Ectodermal cell (in vitro differentiated cells): ENCODE results near the gene SMIM44.

Experiments
- H3K27ac ChIP-seq: 2 replicates; pipeline ENCODE4 v1.7.0; 2013; ENCODE audit warnings: mild to moderate bottlenecking, low read depth, low read length; ENCODE audit not compliant: insufficient read depth, poor library complexity, severe bottlenecking
- H3K27me3 ChIP-seq: 2 replicates; pipeline ENCODE4 v1.7.0; 2013; ENCODE audit warnings: mild to moderate bottlenecking, low read length; ENCODE audit not compliant: insufficient read depth, control insufficient read depth, poor library complexity, severe bottlenecking
- H3K36me3 ChIP-seq: one replicate; pipeline ENCODE4 v1.7.0; 2013; ENCODE audit warnings: low read length; ENCODE audit not compliant: control insufficient read depth, insufficient read depth
- H3K4me1 ChIP-seq: one replicate; pipeline ENCODE4 v1.7.0; 2013; ENCODE audit warnings: low read length; ENCODE audit not compliant: control insufficient read depth, insufficient read depth
- H3K4me3 ChIP-seq: 2 replicates; pipeline ENCODE4 v1.7.0; 2013; ENCODE audit warnings: low read depth, low read length, control low read depth; ENCODE audit not compliant: insufficient read depth
- H3K9me3 ChIP-seq: 2 replicates; pipeline ENCODE4 v1.7.0; 2013; ENCODE audit warnings: mild to moderate bottlenecking, low read length, moderate library complexity; ENCODE audit not compliant: control insufficient read depth
- WGBS, 2 experiments: methylation state at CpG; one replicate each; pipeline ENCODE4 v1.1.7; 2013; ENCODE audit warnings: missing lambda C conversion rate in 2 of 2; 5-methylcytosine and 5-hydroxymethylcytosine counted together

Gene SMIM44

GRCh38 chr19:3526507-3527237 lies 43.4 kb upstream of the SMIM44 start:
- 95 to 96% methylated on average over 28 of the region's 28 CpGs for WGBS, 2 experiments

GRCh38 chr19:3524904-3525451 lies 41.7 kb upstream of the SMIM44 start:
- Histone ChIP-seq H3K36me3 (peaks cover 9% of the 10 kb centered on the region), H3K4me3 (no peak overlapping the region), H3K27me3 (no peaks in the 10 kb centered on the region), H3K27ac (no peak overlapping the region), H3K4me1 (no peaks in the 10 kb centered on the region), H3K9me3 (no peaks in the 10 kb centered on the region)
- 97% methylated on average over 20 of the region's 20 CpGs for WGBS, 2 experiments

More at GRCh38 chr19:3526507-3527237, 43.4 kb upstream of the SMIM44 start:
- no peaks in the 10 kb centered on the region for H3K4me1 ChIP-seq
- no peaks in the 10 kb centered on the region for H3K27me3 ChIP-seq
- H3K27ac ChIP-seq = no peak overlapping the region
- H3K4me3 ChIP-seq = no peak overlapping the region
- no peaks in the 10 kb centered on the region for H3K9me3 ChIP-seq
- H3K36me3 ChIP-seq = peaks cover 21% of the 10 kb centered on the region

GRCh38 chr19:3524078-3524842 lies 41.0 kb upstream of the SMIM44 start:
- no peak overlapping the region for H3K4me3 ChIP-seq
- no peaks in the 10 kb centered on the region for H3K4me1 ChIP-seq
- H3K27ac ChIP-seq = no peak overlapping the region
- 96% methylated on average over 33 of the region's 33 CpGs for WGBS, 2 experiments
- no peaks in the 10 kb centered on the region for H3K9me3 ChIP-seq
- peaks cover 9% of the 10 kb centered on the region for H3K36me3 ChIP-seq
- H3K27me3 ChIP-seq = no peaks in the 10 kb centered on the region

- Histone ChIP-seq H3K4me1 (no peaks in the 10 kb centered on the region), H3K27me3 (no peaks in the 10 kb centered on the region), H3K36me3 (peaks cover 9% of the 10 kb centered on the region), H3K27ac (no peak overlapping the region), H3K9me3 (no peaks in the 10 kb centered on the region), H3K4me3 (no peak overlapping the region)
- 95 to 96% methylated on average over 21 of the region's 21 CpGs for WGBS, 2 experiments
Measured at GRCh38 chr19:3523361-3524077, 40.3 kb upstream of the SMIM44 start.

- Histone ChIP-seq H3K4me1 (no peaks in the 10 kb centered on the region), H3K27me3 (no peaks in the 10 kb centered on the region), H3K27ac (no peak overlapping the region), H3K36me3 (peaks cover 9% of the 10 kb centered on the region), H3K9me3 (no peaks in the 10 kb centered on the region), H3K4me3 (no peak overlapping the region)
- WGBS, 2 experiments = 95 to 96% methylated on average over 40 of the region's 40 CpGs
Measured at GRCh38 chr19:3522421-3523360, 39.5 kb upstream of the SMIM44 start.

- no peaks in the 10 kb centered on the region for H3K36me3 ChIP-seq
Measured at GRCh38 chr19:3521104-3521445, 37.8 kb upstream of the SMIM44 start.

DNA sequence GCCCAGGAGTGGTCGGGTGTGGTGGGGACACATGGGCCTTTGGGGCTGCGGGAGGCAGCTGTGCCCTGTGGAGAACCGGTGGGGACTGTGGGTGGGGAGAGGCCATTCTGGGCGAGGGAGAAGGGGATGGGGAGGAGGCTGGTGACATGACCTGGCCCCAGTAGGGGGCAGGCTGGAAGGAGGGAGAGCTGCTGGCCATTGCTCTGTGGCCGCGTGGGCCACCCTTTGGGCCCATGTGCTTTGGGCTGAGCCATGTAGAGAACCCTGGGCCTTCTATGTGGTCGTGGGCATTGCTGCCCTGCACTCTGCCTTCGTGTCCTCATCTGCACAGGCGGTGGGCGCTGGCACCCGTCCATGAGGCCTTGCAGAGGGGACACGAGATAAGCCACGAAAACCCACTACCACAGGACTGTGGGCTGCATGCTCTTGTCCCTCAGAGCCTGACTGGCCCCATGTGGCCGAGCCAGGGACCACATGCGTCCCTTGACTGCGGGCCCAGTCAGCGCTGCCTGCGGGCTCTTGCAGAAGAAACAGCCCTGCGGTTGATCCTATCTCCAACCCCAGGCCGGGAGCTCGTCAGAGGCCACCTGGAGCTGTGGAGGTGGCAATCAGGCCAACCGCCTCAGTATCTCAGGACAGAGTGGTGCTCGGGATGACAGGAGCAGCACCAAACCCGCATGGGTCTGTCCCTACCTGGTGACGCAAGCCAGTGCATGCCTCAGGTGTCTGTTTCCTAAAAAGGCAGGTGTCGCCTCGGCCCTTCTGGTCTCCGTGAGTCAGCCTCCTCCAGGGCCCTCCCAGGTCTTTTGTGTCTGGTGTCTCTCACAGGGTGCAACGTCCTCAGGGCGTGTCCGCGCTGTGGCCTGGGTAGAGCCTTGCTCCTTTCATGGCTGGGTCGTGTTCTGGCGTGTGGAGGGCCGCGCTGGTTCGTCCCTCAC lies 37.2 kb upstream of the SMIM44 start:
- H3K27me3 ChIP-seq = no peaks in the 10 kb centered on the region
- H3K27ac ChIP-seq = no peak overlapping the region
- 93% methylated on average over 37 of the region's 37 CpGs for WGBS, 2 experiments
- no peak overlapping the region for H3K4me3 ChIP-seq
- H3K4me1 ChIP-seq = no peaks in the 10 kb centered on the region
- no peaks in the 10 kb centered on the region for H3K36me3 ChIP-seq
- no peaks in the 10 kb centered on the region for H3K9me3 ChIP-seq

More at GRCh38 chr19:3521104-3521445, 37.8 kb upstream of the SMIM44 start:
- no peaks in the 10 kb centered on the region for H3K4me1 ChIP-seq
- no peaks in the 10 kb centered on the region for H3K9me3 ChIP-seq
- H3K27me3 ChIP-seq = no peaks in the 10 kb centered on the region
- no peak overlapping the region for H3K4me3 ChIP-seq
- WGBS, 2 experiments = 91 to 98% methylated on average over 7 of the region's 7 CpGs
- H3K27ac ChIP-seq = no peak overlapping the region

DNA sequence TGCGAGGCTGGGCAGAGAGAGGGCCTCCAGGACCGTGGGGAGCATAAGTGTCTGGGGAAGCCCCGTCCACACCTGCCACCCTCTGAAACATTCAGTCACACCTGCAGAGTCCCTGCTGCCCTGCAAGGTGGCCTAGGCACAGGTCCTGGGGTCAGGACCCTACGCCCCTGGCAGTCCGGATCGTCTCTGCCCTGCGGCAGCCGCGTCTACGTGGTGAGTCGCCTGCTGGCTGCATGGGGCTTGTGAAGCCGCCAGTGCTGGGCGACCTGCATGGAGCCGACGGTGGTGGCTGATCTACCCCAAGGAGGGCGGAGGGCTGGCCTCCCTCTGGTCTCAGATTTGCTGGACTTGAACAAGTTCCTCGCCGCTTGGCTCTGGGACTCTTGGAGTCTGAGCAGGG lies 35.9 kb upstream of the SMIM44 start:
- Histone ChIP-seq H3K27me3 (no peaks in the 10 kb centered on the region), H3K36me3 (no peaks in the 10 kb centered on the region), H3K4me3 (no peak overlapping the region), H3K4me1 (no peaks in the 10 kb centered on the region), H3K27ac (no peak overlapping the region), H3K9me3 (no peaks in the 10 kb centered on the region)
- WGBS, 2 experiments = 90 to 91% methylated on average over 18 of the region's 18 CpGs

DNA sequence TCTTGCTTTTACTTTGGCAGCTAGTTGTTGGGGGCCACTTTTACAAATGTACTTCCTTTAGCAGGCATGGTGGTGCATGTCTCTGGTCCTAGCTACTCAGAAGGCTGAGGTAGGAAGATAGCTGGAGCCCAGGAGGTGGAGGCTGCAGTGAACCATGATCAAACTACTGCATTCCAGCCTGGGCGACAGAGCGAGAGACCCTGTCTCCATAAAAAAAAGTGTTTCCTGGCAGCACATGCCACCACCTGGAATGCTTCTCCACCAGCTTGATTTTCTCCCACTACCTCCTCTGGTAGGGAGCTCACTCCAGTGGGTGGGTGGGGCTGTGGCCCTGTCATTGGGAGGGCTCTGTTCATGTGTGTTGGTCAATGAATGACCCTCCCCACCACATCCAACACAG lies 35.4 kb upstream of the SMIM44 start:
- H3K36me3 ChIP-seq = no peaks in the 10 kb centered on the region
- H3K27me3 ChIP-seq = no peaks in the 10 kb centered on the region
- no peak overlapping the region for H3K27ac ChIP-seq
- no peaks in the 10 kb centered on the region for H3K9me3 ChIP-seq
- 88 to 98% methylated on average over 2 of the region's 2 CpGs for WGBS, 2 experiments
- H3K4me1 ChIP-seq = no peaks in the 10 kb centered on the region
- no peak overlapping the region for H3K4me3 ChIP-seq
